ENCODE results near the gene HSF4.

Gene HSF4

GRCh38 chr16:67176662-67177061, 12.1 kb downstream of the HSF4 start:
- Histone ChIP-seq H3K4me3 (ENCODE audit: low read length) (no peak overlapping the region), H3K27me3 (ENCODE audit: control insufficient read depth, insufficient read depth, low read length) (peaks cover 2% of the 10 kb centered on the region), H3K27ac (ENCODE audit: low read depth, low read length) (no peak overlapping the region), H3K4me1 (ENCODE audit: control insufficient read depth, insufficient read depth, low read length) (peaks cover 12% of the 10 kb centered on the region), H3K9ac (ENCODE audit: low read length) (no peak overlapping the region), H3K36me3 (ENCODE audit: control insufficient read depth, insufficient read depth, low read length) (no peaks in the 10 kb centered on the region)

GRCh38 chr16:67177743-67178699, 13.5 kb downstream of the HSF4 start:
- H3K9ac ChIP-seq (ENCODE audit: low read length), result no peak overlapping the region
- peaks cover 13% of the 10 kb centered on the region for H3K4me1 ChIP-seq (ENCODE audit: control insufficient read depth, insufficient read depth, low read length)

DNA sequence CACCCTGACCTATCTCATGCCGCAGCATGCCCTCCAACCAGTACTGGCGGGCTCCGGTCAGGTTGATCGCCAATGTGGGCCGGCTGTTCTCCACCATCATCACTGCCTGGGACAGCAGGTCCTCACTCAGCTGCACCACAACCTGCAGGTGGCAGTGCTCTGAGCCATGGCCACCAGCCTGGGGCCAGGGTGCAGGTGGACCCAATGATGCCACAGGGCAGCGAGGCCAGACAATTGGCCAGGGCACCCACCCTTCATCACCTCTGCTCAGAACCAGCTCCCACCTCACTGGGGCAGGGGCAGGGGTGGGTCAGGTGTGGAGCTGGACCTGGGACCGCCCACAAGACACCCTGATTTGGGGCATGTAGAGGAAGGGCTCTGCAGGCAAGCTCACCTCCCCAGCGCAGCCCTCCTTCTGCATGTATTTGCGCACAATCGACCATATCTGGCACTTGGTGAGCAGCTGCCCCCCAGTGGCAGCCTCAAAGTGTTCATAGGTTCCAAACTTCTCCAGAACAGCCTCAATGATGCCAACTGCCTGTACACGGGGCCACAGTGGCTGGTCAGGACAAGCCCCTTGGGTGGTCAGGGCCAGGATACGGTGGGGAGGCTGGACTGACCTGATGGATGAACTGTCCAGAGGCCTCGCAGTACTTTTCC, 15.0 kb downstream of the HSF4 start:
- H3K27me3 ChIP-seq (ENCODE audit: control insufficient read depth, insufficient read depth, low read length), result peaks cover 2% of the 10 kb centered on the region
- no peak overlapping the region for H3K4me3 ChIP-seq (ENCODE audit: low read length)
- H3K4me1 ChIP-seq (ENCODE audit: control insufficient read depth, insufficient read depth, low read length), result peaks cover 7% of the 10 kb centered on the region
- no peak overlapping the region for H3K9ac ChIP-seq (ENCODE audit: low read length)
- H3K36me3 ChIP-seq (ENCODE audit: control insufficient read depth, insufficient read depth, low read length), result no peaks in the 10 kb centered on the region
- no peak overlapping the region for H3K27ac ChIP-seq (ENCODE audit: low read depth, low read length)

More at GRCh38 chr16:67177743-67178699, 13.5 kb downstream of the HSF4 start:
- Histone ChIP-seq H3K27me3 (ENCODE audit: control insufficient read depth, insufficient read depth, low read length) (peaks cover 2% of the 10 kb centered on the region), H3K27ac (ENCODE audit: low read depth, low read length) (no peak overlapping the region), H3K36me3 (ENCODE audit: control insufficient read depth, insufficient read depth, low read length) (no peaks in the 10 kb centered on the region), H3K4me3 (ENCODE audit: low read length) (peak overlapping the region; percentile 65)

DNA sequence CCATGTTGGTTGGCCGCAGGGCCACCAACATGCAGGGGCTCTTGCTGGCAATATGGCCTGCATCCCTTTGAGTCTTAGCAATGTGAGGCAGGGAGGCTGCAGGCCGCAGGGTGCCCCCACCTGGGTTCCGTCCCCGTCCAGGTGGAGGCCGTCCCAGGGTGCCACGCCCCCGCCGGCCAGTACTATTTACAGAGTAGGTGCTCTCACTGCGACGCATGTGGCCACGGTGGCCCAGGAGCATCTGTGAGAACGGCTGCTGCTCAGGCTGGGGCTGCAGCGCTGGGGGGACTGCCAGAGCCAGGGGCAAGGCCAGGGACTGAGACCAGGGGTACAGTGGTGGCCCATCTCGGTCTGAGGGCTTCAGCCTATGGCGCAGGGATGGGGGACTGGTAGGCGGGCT, 15.6 kb downstream of the HSF4 start:
- H3K27me3 ChIP-seq (ENCODE audit: control insufficient read depth, insufficient read depth, low read length), result peaks cover 2% of the 10 kb centered on the region
- H3K27ac ChIP-seq (ENCODE audit: low read depth, low read length), result no peak overlapping the region
- H3K9ac ChIP-seq (ENCODE audit: low read length), result no peak overlapping the region
- no peak overlapping the region for H3K4me3 ChIP-seq (ENCODE audit: low read length)
- no peaks in the 10 kb centered on the region for H3K36me3 ChIP-seq (ENCODE audit: control insufficient read depth, insufficient read depth, low read length)
- peaks cover 5% of the 10 kb centered on the region for H3K4me1 ChIP-seq (ENCODE audit: control insufficient read depth, insufficient read depth, low read length)

DNA sequence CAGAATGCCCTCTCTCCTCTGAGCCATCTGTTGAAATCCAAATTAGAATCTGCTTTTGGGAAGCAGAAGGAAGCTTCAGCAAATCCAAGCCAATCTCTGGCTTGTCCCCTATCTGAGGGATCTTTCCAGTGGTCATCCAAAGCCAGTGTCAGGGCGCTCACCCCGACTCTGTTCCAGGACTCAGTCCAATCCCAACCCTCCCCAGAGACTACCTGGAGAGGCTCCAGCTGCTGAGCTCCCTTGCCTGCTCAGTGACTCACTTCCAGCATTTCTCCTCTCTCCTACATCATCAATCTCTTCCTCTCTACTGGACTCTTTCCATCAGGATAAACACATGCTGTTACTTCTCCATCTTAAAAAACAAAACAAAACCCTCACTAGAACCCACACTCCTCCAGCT, 16.8 kb downstream of the HSF4 start:
- no peak overlapping the region for H3K9ac ChIP-seq (ENCODE audit: low read length)
- peaks cover 5% of the 10 kb centered on the region for H3K4me1 ChIP-seq (ENCODE audit: control insufficient read depth, insufficient read depth, low read length)
- no peaks in the 10 kb centered on the region for H3K27me3 ChIP-seq (ENCODE audit: control insufficient read depth, insufficient read depth, low read length)
- no peaks in the 10 kb centered on the region for H3K36me3 ChIP-seq (ENCODE audit: control insufficient read depth, insufficient read depth, low read length)
- H3K4me3 ChIP-seq (ENCODE audit: low read length), result no peak overlapping the region
- no peak overlapping the region for H3K27ac ChIP-seq (ENCODE audit: low read depth, low read length)

DNA sequence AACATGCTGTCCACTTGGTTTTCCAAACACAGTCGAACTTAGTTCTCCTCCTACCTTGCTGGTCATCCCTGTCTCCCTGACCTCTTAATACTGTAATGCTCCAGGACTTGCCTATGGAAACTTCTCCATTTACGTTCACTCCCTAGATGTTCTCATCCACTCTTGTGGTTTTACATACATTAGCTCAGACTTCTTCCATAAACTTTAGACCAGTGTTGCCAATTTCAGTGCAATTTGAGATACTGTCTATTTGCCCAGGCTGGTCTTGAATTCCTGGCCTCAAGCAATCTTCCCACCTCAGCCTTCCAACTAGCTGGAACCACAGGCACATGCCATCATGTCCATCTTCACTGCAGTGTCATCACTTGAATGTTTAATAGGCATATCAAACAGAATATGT, 17.7 kb downstream of the HSF4 start:
- Histone ChIP-seq H3K27ac (ENCODE audit: low read depth, low read length) (no peak overlapping the region), H3K4me1 (ENCODE audit: control insufficient read depth, insufficient read depth, low read length) (peaks cover 5% of the 10 kb centered on the region), H3K27me3 (ENCODE audit: control insufficient read depth, insufficient read depth, low read length) (no peaks in the 10 kb centered on the region), H3K4me3 (ENCODE audit: low read length) (no peak overlapping the region), H3K36me3 (ENCODE audit: control insufficient read depth, insufficient read depth, low read length) (no peaks in the 10 kb centered on the region), H3K9ac (ENCODE audit: low read length) (no peak overlapping the region)

DNA sequence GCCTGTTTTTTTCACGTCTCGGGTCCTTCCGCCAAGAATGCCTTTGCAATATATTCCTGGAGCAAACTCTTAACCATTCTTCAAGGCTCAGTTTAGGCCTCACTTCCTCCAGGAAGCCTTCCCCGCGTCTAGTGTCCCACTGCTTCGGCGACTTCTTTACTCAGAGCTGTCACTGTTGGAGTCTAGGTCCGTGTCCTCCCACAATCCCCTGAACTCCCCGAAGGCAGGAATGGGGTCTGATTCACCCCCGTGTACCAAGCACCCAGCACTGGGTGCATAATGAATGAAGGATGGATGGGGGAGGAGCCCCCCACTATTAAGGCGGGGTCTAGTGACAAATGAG, 18.7 kb downstream of the HSF4 start:
- Histone ChIP-seq H3K9ac (ENCODE audit: low read length) (no peak overlapping the region), H3K36me3 (ENCODE audit: control insufficient read depth, insufficient read depth, low read length) (no peaks in the 10 kb centered on the region), H3K27ac (ENCODE audit: low read depth, low read length) (peak overlapping the region; percentile 93), H3K4me3 (ENCODE audit: low read length) (peak overlapping the region; percentile 71), H3K4me1 (ENCODE audit: control insufficient read depth, insufficient read depth, low read length) (peaks cover 5% of the 10 kb centered on the region), H3K27me3 (ENCODE audit: control insufficient read depth, insufficient read depth, low read length) (no peaks in the 10 kb centered on the region)

- H3K4me3 ChIP-seq (ENCODE audit: low read length), result peak within 1 kb of the TSS; percentile 71
- H3K27ac ChIP-seq (ENCODE audit: low read depth, low read length), result peak within 1 kb of the TSS; percentile 93
- peaks cover 5% of the 10 kb centered on the region for H3K4me1 ChIP-seq (ENCODE audit: control insufficient read depth, insufficient read depth, low read length)
- H3K9ac ChIP-seq (ENCODE audit: low read length), result peak within 1 kb of the TSS; percentile 67
- no peaks in the 10 kb centered on the region for H3K27me3 ChIP-seq (ENCODE audit: control insufficient read depth, insufficient read depth, low read length)
- H3K36me3 ChIP-seq (ENCODE audit: control insufficient read depth, insufficient read depth, low read length), result no peaks in the 10 kb centered on the region
These were observed 19.3 kb downstream of the HSF4 start, which contains the start of gene MATCAP1 for GRCh38 chr16:67183627-67184452. Gene MATCAP1 (minus strand): TSS chr16:67183963. CDS start chr16:67180610, 3,353 bp downstream.

GRCh38 chr16:67184453-67184994, 20.0 kb downstream of the HSF4 start:
- Histone ChIP-seq H3K9ac (ENCODE audit: low read length) (peak overlapping the region; percentile 58), H3K4me1 (ENCODE audit: control insufficient read depth, insufficient read depth, low read length) (peaks cover 5% of the 10 kb centered on the region), H3K27ac (ENCODE audit: low read depth, low read length) (peak overlapping the region; percentile 93), H3K27me3 (ENCODE audit: control insufficient read depth, insufficient read depth, low read length) (no peaks in the 10 kb centered on the region), H3K4me3 (ENCODE audit: low read length) (peak overlapping the region; percentile 71), H3K36me3 (ENCODE audit: control insufficient read depth, insufficient read depth, low read length) (no peaks in the 10 kb centered on the region)

GRCh38 chr16:67184995-67185650, 20.6 kb downstream of the HSF4 start:
- H3K4me3 ChIP-seq (ENCODE audit: low read length), result peak overlapping the region; percentile 71
- no peak overlapping the region for H3K9ac ChIP-seq (ENCODE audit: low read length)
- no peaks in the 10 kb centered on the region for H3K36me3 ChIP-seq (ENCODE audit: control insufficient read depth, insufficient read depth, low read length)
- peaks cover 5% of the 10 kb centered on the region for H3K4me1 ChIP-seq (ENCODE audit: control insufficient read depth, insufficient read depth, low read length)
- no peak overlapping the region for H3K27ac ChIP-seq (ENCODE audit: low read depth, low read length)
- H3K27me3 ChIP-seq (ENCODE audit: control insufficient read depth, insufficient read depth, low read length), result no peaks in the 10 kb centered on the region

GRCh38 chr16:67185651-67186134, 21.1 kb downstream of the HSF4 start:
- peaks cover 5% of the 10 kb centered on the region for H3K4me1 ChIP-seq (ENCODE audit: control insufficient read depth, insufficient read depth, low read length)
- H3K9ac ChIP-seq (ENCODE audit: low read length), result no peak overlapping the region
- no peaks in the 10 kb centered on the region for H3K36me3 ChIP-seq (ENCODE audit: control insufficient read depth, insufficient read depth, low read length)
- H3K27me3 ChIP-seq (ENCODE audit: control insufficient read depth, insufficient read depth, low read length), result no peaks in the 10 kb centered on the region
- H3K27ac ChIP-seq (ENCODE audit: low read depth, low read length), result no peak overlapping the region
- peak overlapping the region; percentile 71 for H3K4me3 ChIP-seq (ENCODE audit: low read length)
